DMS79 (cell line): Measurements from ENCODE around the gene CKAP5.
A peak's percentile ranks its signal among the peaks of the same experiment; 100 is the strongest.

ENCODE experiments used
- DNase-seq: peaks from one replicate; lab custom pipeline; 2025; lab: John Stamatoyannopoulos, UW

CKAP5 gene

DNA sequence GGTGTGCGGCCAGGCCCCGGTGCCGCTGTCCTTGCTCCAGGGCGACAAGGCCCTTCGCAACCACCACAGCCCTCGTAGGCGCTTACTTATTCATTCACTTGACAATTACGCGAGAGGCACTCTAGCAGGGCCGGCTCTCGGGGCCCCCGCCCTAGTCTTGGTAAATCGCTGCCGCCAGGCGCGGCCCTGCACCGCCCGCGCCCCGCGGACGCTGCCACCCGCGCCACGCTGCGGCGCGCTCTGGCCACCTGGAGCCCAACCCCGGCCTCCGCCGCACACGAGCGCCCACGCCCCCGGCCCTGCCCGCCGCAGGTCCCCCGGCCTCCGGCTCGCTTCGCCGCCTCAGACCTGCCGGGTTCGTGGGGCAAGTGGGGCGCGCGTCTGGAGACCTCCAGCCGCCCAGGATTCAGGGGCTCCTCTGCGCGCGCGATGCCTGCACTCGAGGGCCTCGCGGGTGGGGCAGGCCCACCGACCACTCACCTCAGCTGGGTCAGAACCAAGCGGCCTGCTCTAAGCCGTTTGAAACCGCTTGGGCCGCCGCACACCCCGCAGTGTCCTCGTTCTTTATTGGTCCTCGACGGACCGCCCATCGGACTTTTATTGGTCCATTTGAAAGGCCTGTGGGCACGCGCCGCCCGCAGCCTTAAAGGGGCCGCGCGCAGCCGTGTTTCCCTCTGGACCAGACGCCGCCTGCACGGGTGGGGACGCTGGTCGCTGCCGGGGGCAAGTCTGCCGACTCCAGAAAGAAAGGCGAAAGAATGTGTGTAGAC is at the start of gene CKAP5:
TSS of gene CKAP5 (minus strand) at position 541 of the 770 bp plus-strand sequence. CDS start 25,049 bp downstream, outside the sequence.
- DNase-seq = peak; percentile 85

DNA sequence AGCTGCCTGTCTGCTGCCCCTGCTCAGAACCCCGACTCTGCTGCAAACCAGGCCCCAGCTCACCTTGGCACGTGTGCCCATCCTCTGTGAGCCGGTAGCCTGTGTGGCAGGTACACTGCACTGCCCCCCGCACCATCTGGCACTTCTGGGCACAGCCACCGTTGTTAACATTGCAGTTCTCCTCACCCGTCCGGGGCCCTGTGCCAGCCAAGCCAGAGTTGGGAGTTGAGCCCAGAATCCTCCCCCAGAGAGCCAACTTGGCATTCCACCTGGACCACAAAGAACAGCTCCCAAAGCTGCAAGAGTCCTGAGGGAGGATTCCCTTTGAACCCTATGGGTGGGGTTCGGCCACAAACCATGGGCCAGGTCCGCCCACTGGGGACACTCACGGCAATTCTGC is 49.7 kb upstream of the CKAP5 start:
- DNase-seq = peak; percentile 17

DNA sequence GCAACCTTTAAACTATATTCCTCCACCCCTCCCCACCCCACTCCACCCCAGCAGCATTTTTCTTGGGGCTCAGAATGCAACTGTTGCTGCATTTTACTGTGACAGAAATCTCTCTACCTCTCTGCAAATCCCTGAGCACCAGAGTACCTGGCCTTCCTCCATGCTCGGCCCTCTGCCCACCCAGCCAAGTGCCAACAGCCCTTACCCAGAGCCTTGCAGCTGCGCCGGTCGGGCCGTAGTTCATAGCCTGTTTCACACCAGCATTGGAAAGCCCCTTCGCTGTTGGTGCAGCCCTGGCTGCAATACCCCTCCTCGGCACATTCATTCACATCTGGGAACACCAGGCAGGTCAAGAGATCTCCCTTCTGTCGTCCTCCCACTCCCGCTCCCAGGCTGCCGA is 48.9 kb upstream of the CKAP5 start:
- no peak for DNase-seq

DNA sequence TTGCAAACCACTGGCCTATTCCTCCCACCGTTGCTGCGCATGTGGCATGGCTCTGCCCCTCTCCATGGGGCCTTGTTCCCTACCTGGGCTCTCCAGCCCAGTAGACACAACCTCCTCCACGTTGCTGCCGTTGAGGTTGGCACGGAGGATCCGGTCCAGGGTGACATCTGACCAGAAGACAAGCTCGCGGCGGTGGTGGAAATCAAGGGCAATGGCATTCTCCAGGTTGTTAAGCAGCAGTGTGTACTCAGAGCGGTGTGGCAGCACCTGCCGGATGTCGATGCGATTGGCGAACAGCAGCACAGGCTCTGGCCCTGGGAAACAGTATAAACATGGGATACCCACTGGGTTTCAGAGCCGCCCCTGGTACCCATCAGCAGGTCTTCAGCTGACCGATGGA is 48.4 kb upstream of the CKAP5 start:
- DNase-seq = no peak

DNA sequence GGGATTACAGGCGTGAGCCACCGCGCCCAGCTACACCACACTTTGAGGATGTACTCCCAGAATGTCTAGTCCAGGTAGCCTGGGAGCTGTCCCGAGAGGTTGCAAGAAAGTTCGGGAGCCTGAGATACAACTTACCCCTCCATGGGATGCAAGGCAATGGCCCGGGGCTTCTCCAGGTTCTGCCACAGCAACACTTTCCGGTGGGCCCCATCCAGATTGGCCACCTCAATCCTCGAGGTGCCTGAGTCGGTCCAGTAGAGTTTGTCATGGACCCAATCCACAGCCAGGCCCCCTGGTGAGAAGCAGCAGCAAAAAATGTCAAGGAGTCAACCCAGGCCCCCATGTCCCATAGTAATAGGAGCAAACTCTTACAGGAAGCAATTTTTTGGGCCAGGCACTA is 46.8 kb upstream of the CKAP5 start:
- no peak for DNase-seq

DNA sequence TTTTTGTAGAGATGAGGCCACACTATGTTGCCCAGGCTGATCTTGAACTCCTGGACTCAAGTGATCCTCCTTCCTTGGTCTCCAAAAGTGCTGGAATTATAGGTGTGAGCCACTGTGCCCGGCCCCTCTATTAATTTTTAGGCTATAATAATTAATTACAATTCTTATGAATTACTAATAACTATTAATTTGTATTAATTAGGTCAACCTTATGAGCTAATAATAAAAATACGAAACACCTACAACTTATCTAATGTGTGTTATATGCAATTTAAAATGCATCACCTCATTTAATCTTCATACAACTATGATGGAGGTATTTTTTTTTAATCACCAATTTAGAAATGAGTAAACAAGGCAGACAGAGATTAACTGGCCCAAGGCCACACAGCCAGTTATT is 46.0 kb upstream of the CKAP5 start:
- DNase-seq = no peak

DNA sequence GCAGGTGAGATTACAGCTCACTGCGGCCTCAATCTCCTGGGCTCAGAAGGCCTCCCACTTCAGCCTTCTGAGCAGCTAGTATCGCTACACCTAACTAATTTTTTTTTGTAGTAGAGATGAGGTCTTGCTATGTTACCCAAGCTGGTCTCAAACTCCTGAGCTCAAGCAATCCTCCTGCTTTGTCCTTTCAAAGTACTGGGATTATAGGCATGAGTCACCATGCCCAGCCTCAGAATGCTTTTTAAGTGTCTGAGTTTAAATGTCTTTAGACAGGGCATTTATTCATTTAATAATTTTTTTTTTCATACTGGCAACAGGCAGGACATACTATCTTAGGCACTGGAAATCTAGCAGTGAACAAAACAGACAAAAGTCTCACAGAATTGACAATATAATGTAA is 44.6 kb upstream of the CKAP5 start:
- DNase-seq = no peak

DNA sequence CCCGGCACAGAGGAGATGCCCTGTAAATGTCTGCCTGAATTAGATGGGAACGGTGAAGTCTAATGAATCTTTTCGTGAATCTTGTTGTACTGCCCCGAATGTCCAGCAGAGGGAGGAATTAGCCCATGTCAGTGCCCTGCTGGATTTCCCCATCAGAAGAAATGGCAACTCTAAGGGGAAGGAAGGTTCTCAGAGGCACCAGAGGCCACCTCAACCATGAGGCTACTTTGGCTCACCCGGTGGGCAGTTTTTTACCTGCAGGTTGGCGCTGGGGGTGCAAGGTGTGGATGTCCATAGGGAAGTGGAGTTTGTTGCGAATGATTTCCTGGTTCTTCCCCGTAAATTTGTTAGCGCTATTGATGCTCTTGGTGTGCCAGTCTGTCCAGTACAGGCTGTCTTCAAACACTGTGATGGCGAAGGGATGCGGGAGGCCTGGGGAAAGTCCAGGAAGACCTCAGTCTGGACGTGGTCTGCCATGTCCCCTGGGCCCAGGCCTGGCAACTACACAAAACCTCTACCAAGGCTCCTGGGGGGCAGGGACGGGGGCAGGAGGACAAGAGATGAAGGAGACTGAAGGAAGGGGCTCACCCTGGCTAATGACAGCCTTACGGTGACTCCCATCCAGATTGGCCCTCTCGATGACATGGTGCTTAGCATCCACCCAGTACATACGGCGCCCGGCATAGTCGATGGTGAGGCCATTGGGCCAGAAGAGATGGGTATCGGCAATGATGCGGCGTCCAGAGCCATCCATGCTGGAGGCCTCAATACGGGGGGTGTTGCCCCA is 43.8 kb upstream of the CKAP5 start:
- DNase-seq = peak; percentile 59

DNA sequence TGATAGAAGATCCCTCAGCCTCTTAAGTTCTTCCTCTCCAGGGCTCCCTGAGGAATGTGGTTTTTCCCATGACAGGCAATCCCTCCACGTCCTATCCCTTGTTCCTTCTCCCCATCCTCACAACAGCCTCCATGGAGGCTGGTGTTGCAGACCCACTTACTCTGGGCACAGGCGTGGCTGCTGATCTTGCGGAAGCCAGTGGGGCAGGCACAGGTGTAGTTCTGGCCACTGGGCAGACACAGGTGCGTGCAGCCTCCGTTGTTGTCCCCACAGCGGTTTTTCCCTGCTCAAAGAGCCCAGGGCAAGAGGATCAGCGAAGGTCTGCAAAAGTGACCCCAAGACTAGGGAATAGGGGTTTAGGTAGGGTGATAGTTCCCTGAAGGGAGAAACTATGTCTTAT is 43.2 kb upstream of the CKAP5 start:
- no peak for DNase-seq

DNA sequence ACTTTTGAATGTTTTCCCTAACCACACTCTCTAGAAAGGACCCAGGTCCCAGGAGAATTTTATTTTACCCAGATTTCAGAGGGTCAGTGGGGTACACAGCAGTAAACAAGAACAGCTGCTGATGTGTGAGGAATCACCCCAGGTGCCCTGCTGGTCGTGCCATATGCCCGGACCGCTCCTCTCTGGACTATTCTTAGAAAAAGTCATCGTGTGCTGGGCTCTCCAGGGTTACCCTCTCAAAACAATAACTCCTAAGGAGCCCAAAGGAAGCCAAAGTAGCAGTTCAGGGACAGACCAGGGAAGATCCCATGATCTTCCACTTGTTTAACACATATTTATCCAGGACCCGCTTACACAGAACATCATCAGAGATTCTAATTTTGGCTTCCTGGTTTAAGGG is 42.6 kb upstream of the CKAP5 start:
- DNase-seq = no peak

DNA sequence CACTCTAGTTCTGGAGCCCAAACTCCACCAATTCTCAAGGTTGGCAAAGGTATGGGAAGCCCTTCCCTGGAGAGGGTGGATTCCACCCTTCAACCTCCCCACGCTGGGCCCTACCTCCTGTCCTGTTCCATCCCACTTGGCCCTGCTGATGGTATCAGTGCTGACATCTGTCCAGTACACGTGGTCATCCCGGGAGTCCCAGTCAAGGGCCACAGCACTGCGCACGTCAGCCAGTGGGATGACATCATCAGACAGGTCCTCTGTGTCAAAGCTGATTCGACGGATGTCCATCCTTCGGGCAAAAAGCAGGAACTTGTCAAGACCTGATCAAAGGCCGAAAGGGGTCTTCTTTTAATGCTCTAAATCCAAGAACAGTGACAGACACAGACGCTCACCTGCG is 40.1 kb upstream of the CKAP5 start:
- no peak for DNase-seq

DNA sequence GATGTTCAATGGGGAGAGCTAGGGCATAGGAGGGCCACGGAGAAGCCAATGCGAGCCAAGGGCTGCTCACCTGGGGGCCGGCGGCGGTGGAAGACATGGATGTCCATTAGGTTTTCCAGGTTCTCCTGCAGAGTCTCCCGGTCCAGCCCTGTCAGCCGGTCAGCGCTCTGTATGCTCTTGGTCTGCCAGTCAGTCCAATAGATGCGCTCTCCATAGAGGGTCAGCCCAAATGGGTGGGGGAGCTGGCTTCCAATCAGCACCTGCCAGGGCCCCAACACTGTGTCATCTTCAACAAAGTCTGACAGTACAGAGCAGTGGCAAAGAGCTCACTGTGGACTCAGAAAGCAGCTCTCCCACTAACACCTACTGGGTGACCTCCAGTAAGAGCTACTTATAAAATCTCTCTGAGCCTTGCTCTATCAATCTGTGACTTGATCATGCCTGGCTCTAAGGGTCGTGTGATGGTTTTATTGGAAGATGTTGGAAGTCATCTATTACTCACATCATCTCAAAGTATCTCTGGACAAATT is 33.0 kb upstream of the CKAP5 start:
- no peak for DNase-seq

DNA sequence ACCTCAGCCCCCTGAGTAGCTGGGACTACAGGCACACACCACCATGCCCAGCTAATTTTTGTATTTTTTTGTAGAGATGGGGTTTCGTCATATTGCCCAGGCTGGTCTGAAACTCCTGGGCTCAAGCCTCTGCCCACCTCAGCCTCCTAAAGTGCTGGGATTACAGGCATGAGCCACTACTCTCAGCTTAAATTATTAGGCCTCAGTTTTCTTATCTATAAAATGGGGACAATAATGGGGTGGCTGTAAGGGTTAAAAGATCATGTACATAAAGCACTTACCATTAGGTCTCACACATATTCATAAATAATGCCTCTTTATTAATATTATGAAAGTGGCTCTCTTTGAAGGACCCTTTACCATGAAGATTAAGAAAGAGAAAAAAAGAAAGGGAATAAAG is 31.5 kb upstream of the CKAP5 start:
- no peak for DNase-seq

DNA sequence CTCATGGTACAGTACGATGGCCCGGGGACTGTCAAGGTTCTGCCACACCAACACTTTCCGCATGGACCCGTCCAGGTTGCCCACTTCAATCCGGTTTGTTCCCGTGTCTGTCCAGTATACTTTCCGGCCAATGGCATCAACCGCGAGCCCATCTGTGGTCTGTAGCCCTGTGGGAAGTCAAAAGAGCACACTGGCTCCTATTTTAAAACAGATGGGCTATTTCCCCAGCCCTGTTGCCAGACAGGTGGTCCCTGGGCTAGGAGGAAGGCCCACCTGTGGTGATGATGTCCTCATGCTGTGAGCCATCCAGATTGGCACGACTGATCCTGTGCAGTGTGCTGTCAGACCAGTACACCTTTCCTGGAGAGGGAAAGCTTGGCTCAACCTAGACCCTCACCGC is 30.4 kb upstream of the CKAP5 start:
- no peak for DNase-seq

DNA sequence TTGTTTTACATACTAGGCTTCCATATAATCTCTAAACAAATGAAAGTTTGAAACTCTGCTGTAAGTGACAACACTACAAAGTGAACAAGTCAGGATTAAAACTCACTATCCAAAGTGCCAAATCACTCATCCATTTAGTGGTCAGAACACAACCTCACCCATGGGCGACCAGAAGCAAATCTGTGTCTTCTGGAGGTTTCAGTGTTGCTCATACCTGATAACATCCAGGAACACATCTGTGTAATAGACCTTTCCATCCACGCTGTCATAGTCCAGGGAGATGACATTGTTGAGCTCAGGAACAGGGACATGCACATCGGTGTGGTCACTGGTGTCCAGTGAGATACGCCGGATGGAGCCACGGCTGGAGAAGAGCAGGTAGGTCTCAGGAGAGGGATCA is 28.5 kb upstream of the CKAP5 start:
- no peak for DNase-seq

DNA sequence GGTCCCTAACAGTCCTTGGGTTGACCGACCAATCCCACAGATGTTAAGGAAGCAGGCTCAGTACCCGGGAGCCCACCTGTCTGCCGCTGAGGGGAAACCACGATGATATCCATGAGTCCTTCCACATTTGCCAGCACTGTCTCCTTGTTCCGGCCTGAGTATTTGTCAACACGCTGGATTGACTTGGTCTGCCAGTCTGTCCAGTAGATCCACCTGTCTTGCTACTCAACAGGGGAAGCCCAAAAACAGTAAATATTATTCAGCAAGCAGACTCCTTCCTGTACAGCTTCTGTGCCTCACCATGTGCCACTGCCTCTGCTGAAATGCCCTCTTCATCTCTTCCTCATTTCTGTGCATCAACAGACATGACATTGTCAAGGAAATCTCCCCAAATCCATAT is 22.8 kb upstream of the CKAP5 start:
- no peak for DNase-seq

DNA sequence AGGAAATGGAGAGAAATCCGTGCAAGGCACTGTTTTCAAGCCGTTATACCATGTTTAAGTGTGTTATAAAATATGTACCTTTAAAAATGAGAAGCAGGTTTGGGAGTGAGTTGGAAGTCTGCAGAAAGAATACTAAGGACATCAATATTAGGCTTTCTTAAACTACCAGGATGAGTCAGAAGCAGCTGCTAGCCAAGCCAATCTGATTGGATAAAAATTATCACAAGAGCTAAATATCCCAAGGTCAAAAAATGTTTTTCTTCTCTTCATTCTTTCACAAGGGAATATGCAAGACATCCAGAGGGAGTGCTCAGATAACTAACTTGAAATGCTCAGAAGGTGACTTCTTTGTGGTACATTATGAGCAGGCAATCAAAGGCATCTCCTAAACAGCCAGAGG is 19.3 kb upstream of the CKAP5 start:
- no peak for DNase-seq

DNA sequence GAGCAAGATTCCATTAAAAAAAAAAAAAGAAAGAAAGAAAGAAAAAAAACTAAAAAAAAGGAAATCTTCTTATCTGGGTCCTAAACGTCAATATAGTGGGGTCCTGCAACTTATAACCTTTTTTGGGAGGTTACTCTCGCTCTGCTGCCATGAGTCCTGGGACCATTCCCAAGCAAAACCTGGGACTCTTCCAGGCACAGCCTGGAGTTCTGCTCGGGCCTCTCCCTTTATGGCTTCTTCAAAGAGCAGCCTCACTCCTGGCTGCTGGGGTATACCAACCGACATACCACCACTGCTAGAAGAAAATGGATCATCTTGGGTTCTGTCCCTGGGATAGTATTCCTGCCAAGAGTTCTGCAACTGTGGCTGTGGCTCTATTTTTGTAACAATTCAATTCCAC is 14.1 kb upstream of the CKAP5 start:
- DNase-seq = no peak

DNA sequence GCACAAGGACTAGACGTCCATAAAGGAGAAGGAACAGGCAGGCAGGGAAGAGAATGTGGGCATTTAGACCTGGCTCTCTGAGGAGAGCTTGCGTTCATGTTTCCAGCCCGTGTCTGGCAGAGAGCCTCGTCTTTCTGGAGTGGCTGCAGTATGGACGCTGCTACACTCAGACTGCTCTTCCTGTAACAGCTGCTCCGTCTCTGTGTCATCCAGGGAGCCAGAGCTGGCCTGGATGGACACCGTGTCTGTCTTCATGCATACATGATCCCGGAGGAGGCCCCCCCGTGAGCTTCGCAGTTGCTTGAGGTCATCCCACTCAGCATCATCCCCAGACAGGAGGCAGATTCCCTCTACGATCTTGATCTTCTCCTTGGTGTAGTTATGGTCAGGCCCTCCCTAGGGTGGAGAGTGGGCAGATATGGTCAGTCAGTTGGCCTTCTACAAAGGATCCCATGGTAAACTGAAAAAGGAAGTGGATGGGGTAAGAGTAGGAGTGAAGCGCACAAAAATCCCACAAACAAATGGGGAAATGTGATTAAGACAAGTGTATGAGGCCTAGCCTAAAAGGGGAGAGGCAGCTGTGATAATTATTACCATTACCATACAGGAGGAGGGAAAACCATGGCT is 13.0 kb upstream of the CKAP5 start:
- no peak for DNase-seq

DNA sequence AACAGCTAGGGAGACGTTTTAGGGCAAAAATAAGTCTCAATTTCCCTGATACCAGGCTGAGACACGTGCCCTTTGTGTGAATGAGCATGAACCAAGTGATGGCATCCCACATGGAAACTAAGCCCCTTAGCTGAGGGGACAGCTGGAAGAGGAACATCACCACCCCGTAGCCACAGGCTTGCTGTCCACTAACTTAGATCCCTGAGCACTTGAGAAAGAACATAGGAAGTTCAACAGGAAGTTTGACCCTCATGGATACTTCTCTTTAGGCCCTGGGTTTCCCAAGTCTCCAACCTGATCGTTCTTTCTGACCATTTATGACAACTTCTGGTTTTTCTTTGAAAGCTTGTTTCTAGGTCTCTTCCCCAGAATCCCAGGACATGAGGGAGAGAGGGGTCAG is 11.6 kb upstream of the CKAP5 start:
- DNase-seq = no peak

DNA sequence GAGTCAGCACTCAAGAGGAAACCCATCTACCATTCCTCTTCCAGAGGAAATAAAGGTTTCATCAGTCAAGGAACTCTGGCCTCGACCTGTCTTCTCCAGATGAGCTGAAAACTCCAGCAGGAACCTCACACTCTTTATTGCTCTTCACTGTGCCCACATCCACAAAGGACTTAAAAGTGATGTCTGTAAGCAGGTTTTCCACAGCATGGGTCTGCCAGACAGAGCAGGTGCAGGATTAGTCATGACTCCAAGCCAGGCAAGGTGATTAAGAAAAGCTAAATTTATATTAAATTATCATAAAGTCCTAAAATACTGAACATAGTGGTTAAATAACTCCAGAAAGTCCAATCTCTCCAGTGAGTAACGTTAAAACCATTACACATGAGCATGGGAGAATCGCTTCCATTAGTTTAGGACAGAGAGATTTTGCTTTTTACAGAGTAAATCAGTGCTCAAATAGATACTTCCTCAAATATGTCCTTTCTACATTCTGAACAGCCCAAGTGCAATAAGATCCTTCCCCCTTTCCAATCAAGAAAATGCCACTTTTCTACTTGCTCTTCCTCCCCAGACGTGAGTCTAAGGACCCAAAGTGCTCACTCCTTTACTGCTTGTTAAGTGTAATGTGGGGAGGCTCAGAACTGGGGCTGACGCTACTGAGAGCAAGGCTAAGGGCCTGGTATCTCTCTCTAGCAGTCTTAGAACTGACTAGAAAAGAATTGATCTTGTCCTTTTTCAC is 10.7 kb upstream of the CKAP5 start:
- DNase-seq = no peak

DNA sequence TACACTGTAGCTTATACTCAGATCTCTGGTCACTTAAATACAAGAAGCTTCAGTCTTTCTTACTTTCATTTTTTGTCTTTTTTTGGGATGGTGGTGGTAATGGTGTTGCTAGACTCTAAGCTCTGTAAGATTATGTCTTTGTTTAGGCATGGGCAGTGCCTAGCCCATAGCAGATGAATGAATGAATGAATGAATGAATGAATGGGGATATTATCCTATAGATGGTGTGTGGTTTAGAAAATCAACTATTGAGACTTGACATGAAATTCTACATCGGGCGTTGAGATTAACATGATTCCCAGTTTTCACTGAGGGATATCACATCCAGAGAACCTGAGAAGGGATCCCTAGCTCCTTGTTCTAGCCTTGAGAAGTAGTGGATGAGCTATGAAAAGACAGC is 9.8 kb upstream of the CKAP5 start:
- DNase-seq = no peak
